ENCODE measurements around the gene TTC3. TPM values are rescaled to one million over a fixed set of nuclear protein-coding genes. Genes with fewer than 3 reads are reported as not detected.

The TTC3 gene
- total RNA-seq, 1 experiment from 2014 or later: 71.5 TPM

DNA sequence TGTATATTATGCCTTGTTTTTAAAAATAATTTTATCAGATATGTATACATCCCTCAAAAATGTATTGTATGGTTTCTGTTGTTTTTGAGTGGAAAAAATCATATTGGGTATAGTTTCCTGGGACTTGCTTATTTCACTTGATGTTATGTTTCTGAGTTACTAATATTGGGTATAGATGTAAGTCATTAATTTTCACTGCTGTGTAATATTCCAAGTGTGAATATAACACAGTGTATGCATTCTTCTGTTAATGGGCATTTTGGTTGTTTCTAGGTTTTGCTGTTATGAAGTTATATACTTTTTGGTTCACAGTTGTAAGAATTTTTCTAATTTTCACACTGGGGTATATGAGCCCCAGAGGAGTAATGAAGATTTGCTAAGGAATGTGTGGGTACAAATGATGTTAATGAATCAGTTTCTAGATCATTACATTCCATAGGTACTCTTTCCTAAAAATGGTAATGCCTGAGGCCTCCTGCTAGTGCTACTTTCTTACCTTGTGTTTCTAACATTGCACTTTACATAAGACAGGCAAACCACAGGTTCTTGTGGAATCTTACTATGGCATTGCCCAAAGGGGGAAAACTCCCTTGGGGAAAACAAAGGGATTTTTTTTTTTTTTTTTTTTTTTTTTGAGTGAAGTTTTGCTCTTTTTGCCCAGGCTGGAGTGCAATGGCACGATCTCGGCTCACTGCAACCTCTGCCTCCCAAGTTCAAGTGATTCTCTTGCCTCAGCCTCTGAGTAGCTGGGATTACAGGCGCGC is 3.2 kb downstream of the TTC3 start:
- Histone ChIP-seq H3K4me2 (ENCODE audit: low read length) (no peak overlapping the region), H4K20me1 (ENCODE audit: insufficient read depth) (peaks cover 14% of the 10 kb centered on the region; the same call in 1 of the 2 replicates)

More for the DNA sequence above, 3.2 kb downstream of the TTC3 start:
- Histone ChIP-seq H3K27ac (ENCODE audit: low read depth, low read length) (no peak overlapping the region), H3K9me3 (ENCODE audit: control insufficient read depth in 1 of 2, insufficient read depth in 1 of 2, low read depth in 1 of 2, low read length in 2 of 2) (no peaks in the 10 kb centered on the region), H3K9ac (ENCODE audit: low read length) (no peak overlapping the region), H3K79me2 (ENCODE audit: insufficient read depth, low read length) (peaks cover 84% of the 10 kb centered on the region), H2AFZ (ENCODE audit: low read depth, low read length, poor library complexity, severe bottlenecking) (no peak overlapping the region), H3K4me1 (ENCODE audit: control insufficient read depth in 1 of 2, insufficient read depth in 2 of 2, low read length in 2 of 2) (peaks cover 14 to 29% of the 10 kb centered on the region in 2 experiments), H3K36me3 (ENCODE audit: control insufficient read depth in 1 of 2, insufficient read depth in 2 of 2, low read length in 2 of 2) (no peaks in the 10 kb centered on the region), H3K4me3 (replicated peaks in 1 of 2; ENCODE audit: low read depth in 1 of 2, low read length in 2 of 2) (no peak overlapping the region), H3K9me2 (ENCODE audit: insufficient read depth) (no peaks in the 10 kb centered on the region), H3K27me3 (ENCODE audit: insufficient read depth, low read length) (no peaks in the 10 kb centered on the region)
- ChIA-PET POLR2A (interaction anchor here (0.7 kb wide), 1 partner anchor 198 kb away, joined by 7 read pairs; no protein-coding TSS in a partner anchor), CTCF (no interaction called here), RAD21 (ENCODE audit: low non-redundant PET in 1 of 2, low total read pairs in 2 of 2, uncharacterized antibody in 2 of 2, unreplicated experiment in 2 of 2) (no interaction called here)
- intact Hi-C loops (cut with micrococcal nuclease): no loop called here
- BruUV-seq (replicated peaks): no TSS peak
- TF ChIP-seq, protein P1, sequence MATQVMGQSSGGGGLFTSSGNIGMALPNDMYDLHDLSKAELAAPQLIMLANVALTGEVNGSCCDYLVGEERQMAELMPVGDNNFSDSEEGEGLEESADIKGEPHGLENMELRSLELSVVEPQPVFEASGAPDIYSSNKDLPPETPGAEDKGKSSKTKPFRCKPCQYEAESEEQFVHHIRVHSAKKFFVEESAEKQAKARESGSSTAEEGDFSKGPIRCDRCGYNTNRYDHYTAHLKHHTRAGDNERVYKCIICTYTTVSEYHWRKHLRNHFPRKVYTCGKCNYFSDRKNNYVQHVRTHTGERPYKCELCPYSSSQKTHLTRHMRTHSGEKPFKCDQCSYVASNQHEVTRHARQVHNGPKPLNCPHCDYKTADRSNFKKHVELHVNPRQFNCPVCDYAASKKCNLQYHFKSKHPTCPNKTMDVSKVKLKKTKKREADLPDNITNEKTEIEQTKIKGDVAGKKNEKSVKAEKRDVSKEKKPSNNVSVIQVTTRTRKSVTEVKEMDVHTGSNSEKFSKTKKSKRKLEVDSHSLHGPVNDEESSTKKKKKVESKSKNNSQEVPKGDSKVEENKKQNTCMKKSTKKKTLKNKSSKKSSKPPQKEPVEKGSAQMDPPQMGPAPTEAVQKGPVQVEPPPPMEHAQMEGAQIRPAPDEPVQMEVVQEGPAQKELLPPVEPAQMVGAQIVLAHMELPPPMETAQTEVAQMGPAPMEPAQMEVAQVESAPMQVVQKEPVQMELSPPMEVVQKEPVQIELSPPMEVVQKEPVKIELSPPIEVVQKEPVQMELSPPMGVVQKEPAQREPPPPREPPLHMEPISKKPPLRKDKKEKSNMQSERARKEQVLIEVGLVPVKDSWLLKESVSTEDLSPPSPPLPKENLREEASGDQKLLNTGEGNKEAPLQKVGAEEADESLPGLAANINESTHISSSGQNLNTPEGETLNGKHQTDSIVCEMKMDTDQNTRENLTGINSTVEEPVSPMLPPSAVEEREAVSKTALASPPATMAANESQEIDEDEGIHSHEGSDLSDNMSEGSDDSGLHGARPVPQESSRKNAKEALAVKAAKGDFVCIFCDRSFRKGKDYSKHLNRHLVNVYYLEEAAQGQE (IDR thresholded peaks at IDR 0.05; ENCODE audit: low read depth): no peak
- TF ChIP-seq, protein P2, sequence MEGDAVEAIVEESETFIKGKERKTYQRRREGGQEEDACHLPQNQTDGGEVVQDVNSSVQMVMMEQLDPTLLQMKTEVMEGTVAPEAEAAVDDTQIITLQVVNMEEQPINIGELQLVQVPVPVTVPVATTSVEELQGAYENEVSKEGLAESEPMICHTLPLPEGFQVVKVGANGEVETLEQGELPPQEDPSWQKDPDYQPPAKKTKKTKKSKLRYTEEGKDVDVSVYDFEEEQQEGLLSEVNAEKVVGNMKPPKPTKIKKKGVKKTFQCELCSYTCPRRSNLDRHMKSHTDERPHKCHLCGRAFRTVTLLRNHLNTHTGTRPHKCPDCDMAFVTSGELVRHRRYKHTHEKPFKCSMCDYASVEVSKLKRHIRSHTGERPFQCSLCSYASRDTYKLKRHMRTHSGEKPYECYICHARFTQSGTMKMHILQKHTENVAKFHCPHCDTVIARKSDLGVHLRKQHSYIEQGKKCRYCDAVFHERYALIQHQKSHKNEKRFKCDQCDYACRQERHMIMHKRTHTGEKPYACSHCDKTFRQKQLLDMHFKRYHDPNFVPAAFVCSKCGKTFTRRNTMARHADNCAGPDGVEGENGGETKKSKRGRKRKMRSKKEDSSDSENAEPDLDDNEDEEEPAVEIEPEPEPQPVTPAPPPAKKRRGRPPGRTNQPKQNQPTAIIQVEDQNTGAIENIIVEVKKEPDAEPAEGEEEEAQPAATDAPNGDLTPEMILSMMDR (IDR thresholded peaks at IDR 0.05 in 2 of 3, conservative IDR thresholded peaks at IDR 0.05 in 1 of 3; ENCODE audit: borderline replicate concordance in 1 of 3, insufficient read depth in 1 of 3, low read depth in 2 of 3, low read length in 2 of 3): no peak
- TF ChIP-seq POLR2A (IDR thresholded peaks at IDR 0.05; ENCODE audit: borderline replicate concordance, extremely low read depth, insufficient read depth, insufficient read length) (no peak), RAD21 (IDR thresholded peaks at IDR 0.05; ENCODE audit: low read depth) (no peak), SRF (IDR thresholded peaks at IDR 0.05; ENCODE audit: low read depth) (no peak), EZH2phosphoT487 (IDR thresholded peaks at IDR 0.05; ENCODE audit: borderline replicate concordance) (no peak), ZNF274 (IDR thresholded peaks at IDR 0.05; ENCODE audit: low read depth, low read length) (no peak), ZFX (IDR thresholded peaks at IDR 0.05) (no peak), YY1 (IDR thresholded peaks at IDR 0.05; ENCODE audit: extremely low read depth, insufficient replicate concordance, low read depth, low read length) (no peak), EGR1 (IDR thresholded peaks at IDR 0.05; ENCODE audit: low read depth) (no peak), EZH2 (IDR thresholded peaks at IDR 0.05) (no peak), CEBPB (IDR thresholded peaks at IDR 0.05; ENCODE audit: low read depth) (no peak), SP1 (IDR thresholded peaks at IDR 0.05; ENCODE audit: low read depth) (no peak), CBX3 (IDR thresholded peaks at IDR 0.05; ENCODE audit: low read depth) (no peak), POLR2AphosphoS5 (IDR thresholded peaks at IDR 0.05; ENCODE audit: low read depth, low read length) (no peak), ELF1 (IDR thresholded peaks at IDR 0.05; ENCODE audit: borderline replicate concordance, low read depth) (no peak)
- TF ChIP-seq, protein P3, sequence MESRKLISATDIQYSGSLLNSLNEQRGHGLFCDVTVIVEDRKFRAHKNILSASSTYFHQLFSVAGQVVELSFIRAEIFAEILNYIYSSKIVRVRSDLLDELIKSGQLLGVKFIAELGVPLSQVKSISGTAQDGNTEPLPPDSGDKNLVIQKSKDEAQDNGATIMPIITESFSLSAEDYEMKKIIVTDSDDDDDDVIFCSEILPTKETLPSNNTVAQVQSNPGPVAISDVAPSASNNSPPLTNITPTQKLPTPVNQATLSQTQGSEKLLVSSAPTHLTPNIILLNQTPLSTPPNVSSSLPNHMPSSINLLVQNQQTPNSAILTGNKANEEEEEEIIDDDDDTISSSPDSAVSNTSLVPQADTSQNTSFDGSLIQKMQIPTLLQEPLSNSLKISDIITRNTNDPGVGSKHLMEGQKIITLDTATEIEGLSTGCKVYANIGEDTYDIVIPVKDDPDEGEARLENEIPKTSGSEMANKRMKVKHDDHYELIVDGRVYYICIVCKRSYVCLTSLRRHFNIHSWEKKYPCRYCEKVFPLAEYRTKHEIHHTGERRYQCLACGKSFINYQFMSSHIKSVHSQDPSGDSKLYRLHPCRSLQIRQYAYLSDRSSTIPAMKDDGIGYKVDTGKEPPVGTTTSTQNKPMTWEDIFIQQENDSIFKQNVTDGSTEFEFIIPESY (IDR thresholded peaks at IDR 0.05; ENCODE audit: extremely low read depth, insufficient replicate concordance, low read length): no peak
- TF ChIP-seq, protein P4, sequence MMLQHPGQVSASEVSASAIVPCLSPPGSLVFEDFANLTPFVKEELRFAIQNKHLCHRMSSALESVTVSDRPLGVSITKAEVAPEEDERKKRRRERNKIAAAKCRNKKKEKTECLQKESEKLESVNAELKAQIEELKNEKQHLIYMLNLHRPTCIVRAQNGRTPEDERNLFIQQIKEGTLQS (IDR thresholded peaks at IDR 0.05): no peak
- DNase-seq (ENCODE audit: low read depth, low spot score) (no peak), ATAC-seq (no peak)

All from HCT116 (cell line).